Stimulated activated naive CD8-positive, alpha-beta T cell treated with anti-CD3 and anti-CD28 coated beads, Interleukin-15, Interleukin-2, amounts not matched to agents 100 ng/mL and 50 ng/mL, for 24 hours (primary cell): ENCODE results near the gene SNX14.
A peak's percentile ranks its signal among the peaks of the same experiment; 100 is the strongest.

Experiments used
- H3K27ac Mint-ChIP-seq: one replicate; pipeline ENCODE4 v1.8.0; 2021; ENCODE audit warnings: mild to moderate bottlenecking, mixed read lengths
- H3K27me3 Mint-ChIP-seq: one replicate; pipeline ENCODE4 v1.8.0; 2021; ENCODE audit warnings: mixed read lengths
- H3K36me3 Mint-ChIP-seq: one replicate; pipeline ENCODE4 v1.8.0; 2021; ENCODE audit warnings: low read depth, mixed read lengths
- H3K4me1 Mint-ChIP-seq: one replicate; pipeline ENCODE4 v1.8.0; 2021; ENCODE audit warnings: low read depth, mixed read lengths
- H3K4me3 Mint-ChIP-seq: one replicate; pipeline ENCODE4 v1.8.0; 2021; ENCODE audit warnings: mild to moderate bottlenecking, mixed read lengths
- H3K9me3 Mint-ChIP-seq: one replicate; pipeline ENCODE4 v1.8.0; 2021; ENCODE audit warnings: mixed read lengths

SNX14 gene

DNA sequence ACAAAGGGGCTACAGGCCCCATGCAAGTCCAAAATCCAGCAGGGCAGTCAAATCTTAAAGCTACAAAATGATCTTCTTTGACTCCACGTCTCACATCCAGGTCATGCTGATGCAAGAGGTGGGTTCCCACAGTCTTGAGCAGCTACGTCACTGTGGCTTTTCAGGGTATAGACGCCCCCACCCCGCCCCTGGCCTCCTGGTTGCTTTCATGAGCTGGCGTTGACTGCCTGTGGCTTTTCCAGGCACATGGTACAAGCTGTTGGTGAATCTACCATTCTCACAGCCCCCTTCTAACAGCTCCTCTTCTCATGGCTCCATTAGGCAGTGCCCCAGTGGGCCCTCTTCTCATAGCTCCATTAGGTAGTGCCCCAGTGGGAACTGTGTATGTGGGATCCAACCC, 96.8 kb downstream of the SNX14 start:
- H3K36me3 Mint-ChIP-seq = peaks cover 51% of the 10 kb centered on the region
- H3K27ac Mint-ChIP-seq = no peak overlapping the region
- peaks cover 17% of the 10 kb centered on the region for H3K9me3 Mint-ChIP-seq
- no peaks in the 10 kb centered on the region for H3K27me3 Mint-ChIP-seq
- peaks cover 31% of the 10 kb centered on the region for H3K4me1 Mint-ChIP-seq
- H3K4me3 Mint-ChIP-seq = no peak overlapping the region

DNA sequence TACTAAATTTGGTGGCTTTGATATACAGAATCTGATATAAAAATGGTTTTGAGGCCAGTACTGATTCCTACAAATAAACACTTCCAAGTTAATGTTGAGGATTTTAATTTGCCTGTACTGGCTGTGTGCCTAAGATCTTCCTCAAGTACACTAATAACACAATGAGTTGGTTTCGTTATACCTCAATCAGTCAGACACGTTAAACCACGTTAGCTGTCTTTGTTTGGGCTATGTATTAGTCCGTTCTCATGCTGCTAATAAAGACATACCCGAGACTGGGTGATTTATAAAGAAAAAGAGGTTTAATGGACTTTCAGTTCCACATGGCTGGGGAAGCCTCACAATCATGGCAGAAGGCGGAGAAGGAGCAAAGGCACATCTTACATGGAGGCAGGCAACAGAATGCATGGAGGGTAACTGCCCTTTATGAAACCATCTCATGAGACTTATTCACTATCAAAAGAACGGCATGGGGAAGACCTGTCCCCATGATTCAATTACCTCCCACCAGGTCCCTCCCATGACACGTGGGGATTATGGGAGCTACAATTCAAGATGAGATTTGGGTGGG, 97.6 kb downstream of the SNX14 start:
- Mint-ChIP-seq H3K27ac (peak overlapping the region; percentile 12), H3K9me3 (peaks cover 17% of the 10 kb centered on the region), H3K4me1 (peaks cover 31% of the 10 kb centered on the region), H3K36me3 (peaks cover 47% of the 10 kb centered on the region), H3K27me3 (no peaks in the 10 kb centered on the region), H3K4me3 (no peak overlapping the region)

DNA sequence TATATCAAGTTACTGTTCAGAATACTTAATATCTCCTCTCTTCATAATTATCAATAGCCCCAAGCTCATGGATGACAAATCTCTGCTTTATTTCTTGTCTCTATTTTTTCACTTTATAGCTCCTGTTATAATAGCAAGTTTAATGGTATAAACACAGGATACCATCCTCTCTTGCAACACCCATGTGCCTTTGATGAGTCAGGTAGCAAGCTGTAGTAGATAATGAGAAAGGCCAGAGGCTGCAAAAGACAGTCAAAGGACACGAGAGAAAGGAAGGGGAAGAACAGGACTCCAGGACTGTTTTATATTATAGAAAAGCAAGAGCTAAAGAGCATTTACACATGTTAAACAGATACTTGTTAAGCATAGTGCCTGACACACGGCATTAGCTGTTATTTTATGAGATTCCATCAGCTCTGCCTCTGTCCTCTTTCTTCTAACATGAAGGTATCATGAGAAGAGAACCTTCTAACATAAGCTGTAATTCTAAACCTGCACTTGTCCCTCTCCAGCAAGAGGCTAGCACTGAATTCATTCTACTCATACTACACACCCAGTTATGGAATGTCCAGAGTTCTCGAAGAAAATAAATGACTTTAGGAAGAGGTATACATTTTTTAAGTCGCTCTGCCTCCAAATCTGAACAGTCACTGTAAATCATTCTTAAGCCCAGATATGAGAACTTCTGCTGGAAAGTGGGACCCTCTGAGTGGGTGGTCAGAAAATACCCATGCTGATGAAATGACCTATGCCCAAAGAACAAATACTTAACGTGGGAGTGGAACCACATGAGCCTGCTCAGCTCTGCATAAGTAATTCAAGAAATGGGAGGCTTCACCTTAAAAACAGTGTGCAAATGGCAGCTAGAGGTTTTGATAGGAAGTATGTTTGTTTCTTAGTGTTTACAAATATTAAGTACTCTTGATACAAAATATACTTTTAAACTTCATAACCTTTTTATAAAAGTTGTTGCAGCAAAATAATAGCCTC, 98.8 kb downstream of the SNX14 start:
- H3K4me1 Mint-ChIP-seq = peaks cover 27% of the 10 kb centered on the region
- H3K27ac Mint-ChIP-seq = no peak overlapping the region
- H3K36me3 Mint-ChIP-seq = peaks cover 41% of the 10 kb centered on the region
- no peak overlapping the region for H3K4me3 Mint-ChIP-seq
- H3K27me3 Mint-ChIP-seq = no peaks in the 10 kb centered on the region
- H3K9me3 Mint-ChIP-seq = peaks cover 17% of the 10 kb centered on the region

DNA sequence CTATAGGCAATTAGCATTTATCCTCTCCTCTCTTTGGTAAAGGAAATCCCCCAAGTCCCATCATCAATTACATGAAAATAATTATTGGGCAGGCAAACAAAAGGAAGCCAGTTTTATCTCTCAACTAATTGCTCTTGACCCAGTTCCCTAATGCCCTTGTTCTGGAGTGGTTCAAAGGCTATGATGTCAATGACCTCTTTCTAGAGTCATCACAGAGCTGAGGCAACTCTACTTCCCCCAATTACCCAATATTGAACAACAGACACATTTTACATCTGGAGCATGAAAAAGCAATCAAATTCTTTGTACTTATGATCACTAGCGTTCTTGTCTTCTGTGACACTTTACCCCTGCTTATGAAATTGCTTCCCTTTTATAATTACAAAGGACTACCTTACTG, 100.3 kb downstream of the SNX14 start:
- no peaks in the 10 kb centered on the region for H3K27me3 Mint-ChIP-seq
- no peak overlapping the region for H3K4me3 Mint-ChIP-seq
- H3K36me3 Mint-ChIP-seq = peaks cover 41% of the 10 kb centered on the region
- H3K9me3 Mint-ChIP-seq = peaks cover 16% of the 10 kb centered on the region
- H3K4me1 Mint-ChIP-seq = peaks cover 21% of the 10 kb centered on the region
- H3K27ac Mint-ChIP-seq = no peak overlapping the region

DNA sequence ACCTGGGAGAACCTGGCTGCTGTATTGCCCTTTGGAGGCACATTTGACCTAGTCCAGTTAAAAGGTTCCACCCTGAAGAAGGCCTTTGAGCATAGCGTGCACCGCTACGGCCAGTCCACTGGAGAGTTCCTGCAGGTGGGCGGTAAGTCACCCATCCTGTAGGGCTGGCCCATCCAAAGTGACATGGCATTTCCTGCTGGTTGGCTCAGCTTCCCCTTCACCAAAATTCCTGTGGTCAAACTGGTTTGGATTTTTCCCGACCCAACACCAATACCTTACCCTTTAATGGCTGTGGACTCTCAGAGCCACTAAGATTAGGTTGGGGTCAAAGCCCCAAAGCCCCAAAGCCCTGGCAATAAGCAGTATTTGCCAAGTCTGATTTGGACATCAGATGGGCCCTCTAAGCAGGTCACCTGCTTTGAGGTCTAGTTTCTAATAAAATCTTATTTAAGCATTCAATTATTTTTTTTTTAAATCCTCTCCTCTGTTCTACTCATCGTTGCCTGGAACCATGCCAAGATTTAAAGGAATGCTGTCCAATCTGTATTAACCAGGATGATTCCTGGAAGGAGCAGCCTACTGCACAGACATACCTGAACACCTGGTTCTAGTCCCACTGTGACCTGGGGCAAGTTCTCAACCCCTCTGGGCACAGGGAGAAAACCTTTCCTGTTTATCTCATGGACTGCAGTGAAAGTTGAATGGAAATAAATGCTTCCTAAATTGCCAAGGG, 103.0 kb downstream of the SNX14 start:
- H3K4me1 Mint-ChIP-seq = peaks cover 9% of the 10 kb centered on the region
- no peak overlapping the region for H3K4me3 Mint-ChIP-seq
- H3K36me3 Mint-ChIP-seq = peaks cover 16% of the 10 kb centered on the region
- no peaks in the 10 kb centered on the region for H3K27me3 Mint-ChIP-seq
- no peaks in the 10 kb centered on the region for H3K9me3 Mint-ChIP-seq
- no peak overlapping the region for H3K27ac Mint-ChIP-seq

DNA sequence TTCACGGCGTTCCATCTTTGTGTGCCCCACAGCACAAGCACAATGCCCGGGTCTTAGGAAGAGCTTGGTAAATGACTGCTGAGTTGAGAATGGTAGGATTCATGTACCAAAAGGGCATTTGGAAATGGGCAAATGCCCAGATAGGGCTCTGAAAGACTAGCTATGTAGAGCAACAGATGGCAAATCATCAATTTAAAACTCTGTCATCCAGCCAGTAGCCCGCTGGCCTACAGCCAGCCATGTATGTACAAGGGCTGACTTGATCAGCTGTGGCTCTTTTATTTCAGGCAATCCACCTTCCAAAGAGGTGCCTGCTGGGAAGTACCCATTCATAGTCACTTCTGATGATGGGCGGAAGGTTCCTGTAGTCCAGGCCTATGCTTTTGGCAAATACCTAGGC, 108.7 kb downstream of the SNX14 start:
- Mint-ChIP-seq H3K4me1 (peaks cover 22% of the 10 kb centered on the region), H3K27me3 (no peaks in the 10 kb centered on the region), H3K27ac (no peak overlapping the region), H3K4me3 (no peak overlapping the region), H3K36me3 (no peaks in the 10 kb centered on the region), H3K9me3 (no peaks in the 10 kb centered on the region)

DNA sequence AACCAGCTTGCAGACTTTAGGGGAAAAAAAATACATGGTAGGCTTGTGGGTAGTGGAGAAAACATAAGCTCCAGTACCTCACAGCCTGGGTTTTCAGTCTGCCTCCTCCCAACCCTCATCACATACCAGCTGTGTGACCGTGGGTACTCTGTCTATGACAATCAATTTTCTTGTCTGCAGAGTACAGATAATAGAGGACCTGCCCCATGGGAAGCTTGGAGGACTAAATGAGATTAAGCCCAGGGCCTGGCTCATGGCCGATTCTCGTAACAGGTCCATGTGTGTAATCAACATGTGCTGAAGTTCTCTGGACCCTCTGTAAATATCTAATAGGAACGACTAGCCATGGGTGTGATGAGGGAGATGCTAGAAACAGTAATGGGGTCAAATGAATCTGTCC, 109.8 kb downstream of the SNX14 start:
- Mint-ChIP-seq H3K36me3 (peaks cover 4% of the 10 kb centered on the region), H3K27me3 (no peaks in the 10 kb centered on the region), H3K27ac (no peak overlapping the region), H3K4me1 (peaks cover 22% of the 10 kb centered on the region), H3K4me3 (no peak overlapping the region), H3K9me3 (no peaks in the 10 kb centered on the region)

DNA sequence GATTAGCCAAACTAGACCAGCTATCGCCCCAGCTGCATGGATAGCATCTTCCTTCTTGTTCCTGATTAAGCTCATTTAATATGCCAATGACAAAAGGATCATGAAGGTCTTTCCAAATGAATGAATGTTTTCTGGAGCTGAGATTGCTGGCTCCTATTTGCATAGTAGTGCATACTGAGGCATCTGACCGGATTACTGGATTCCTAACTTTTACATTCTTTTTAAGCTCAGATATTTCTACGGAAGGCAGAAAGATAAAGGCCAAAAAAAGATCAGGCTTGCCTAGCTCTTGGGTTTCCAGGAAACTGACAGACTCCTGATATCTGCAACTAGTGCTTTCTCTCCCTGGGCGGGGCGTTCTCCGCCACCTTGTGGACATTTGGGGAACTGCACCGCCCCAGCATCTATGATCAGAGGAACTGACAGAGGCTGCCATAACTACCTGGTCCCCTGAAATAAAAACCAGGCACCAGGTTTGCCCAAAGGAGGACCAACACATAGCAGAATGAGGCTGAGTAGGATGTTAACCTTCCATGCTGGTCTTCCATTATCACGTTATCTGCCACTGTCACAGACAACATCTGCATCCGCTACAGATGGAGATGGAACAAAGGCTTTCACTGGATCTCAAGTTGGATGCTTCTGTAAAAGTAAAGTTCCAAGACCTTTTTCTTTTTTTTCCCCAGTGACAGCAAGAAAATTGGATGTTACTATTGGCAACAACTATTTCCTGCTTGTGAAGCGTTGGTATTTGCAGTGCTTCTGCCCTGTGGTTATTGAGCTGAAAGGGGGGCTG, 110.6 kb downstream of the SNX14 start:
- no peaks in the 10 kb centered on the region for H3K9me3 Mint-ChIP-seq
- H3K27ac Mint-ChIP-seq = peak overlapping the region; percentile 63
- H3K27me3 Mint-ChIP-seq = no peaks in the 10 kb centered on the region
- H3K4me3 Mint-ChIP-seq = no peak overlapping the region
- H3K4me1 Mint-ChIP-seq = peaks cover 22% of the 10 kb centered on the region
- H3K36me3 Mint-ChIP-seq = peaks cover 4% of the 10 kb centered on the region

DNA sequence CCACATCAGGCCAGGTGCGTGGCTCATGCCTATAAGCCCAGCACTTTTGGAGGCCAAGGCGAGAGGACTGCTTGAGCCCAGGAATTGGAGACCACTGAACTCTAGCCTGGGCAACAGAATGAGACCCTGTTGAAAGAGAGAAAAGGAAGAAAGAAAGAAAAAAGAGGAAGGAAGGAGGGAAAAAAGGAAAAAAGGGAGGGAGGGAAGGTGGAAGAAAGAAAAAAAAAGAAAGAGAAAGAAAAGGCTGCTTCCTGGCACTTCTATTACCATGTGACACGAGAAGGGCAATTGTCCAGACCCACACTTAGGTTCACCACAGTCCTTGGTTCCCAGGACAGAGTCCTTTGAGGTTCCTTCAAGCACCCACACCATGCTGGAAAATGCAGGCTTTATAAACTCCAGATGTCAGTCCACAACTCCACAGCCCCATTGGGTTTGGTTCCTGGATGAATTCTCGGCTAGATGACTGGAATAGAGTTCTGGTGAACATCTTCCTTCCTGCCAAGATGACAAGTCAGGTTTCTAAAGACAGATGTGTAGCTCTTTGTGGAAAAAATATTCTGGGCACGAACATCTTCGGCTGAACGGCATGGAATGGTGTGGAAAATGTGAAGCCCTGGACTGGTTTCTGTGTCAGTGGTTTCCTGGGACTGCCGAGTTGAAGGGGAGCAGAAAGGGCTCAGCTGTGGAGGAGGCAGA, 111.3 kb downstream of the SNX14 start:
- Mint-ChIP-seq H3K27me3 (no peaks in the 10 kb centered on the region), H3K4me3 (no peak overlapping the region), H3K9me3 (no peaks in the 10 kb centered on the region), H3K36me3 (peaks cover 8% of the 10 kb centered on the region), H3K27ac (peak overlapping the region; percentile 74), H3K4me1 (peaks cover 26% of the 10 kb centered on the region)

DNA sequence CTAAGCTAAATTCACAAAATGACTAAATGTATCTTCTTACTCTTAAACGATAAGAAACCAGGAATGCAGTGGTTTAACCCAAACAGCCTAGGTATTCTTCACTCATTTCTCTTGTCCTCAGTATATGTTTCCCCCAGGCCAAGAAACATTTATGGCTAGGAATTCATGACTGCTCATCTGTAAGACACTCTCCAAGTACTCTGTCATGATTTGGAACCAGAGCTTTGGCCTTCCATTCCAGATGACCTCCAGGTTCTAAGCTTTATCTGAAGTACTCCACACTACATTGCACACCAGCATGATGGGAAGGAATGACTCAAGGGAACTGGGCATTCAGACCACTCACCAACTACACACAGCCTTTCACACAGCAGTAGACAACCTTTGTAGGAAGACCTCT, 114.5 kb downstream of the SNX14 start:
- Mint-ChIP-seq H3K27ac (no peak overlapping the region), H3K4me1 (peaks cover 26% of the 10 kb centered on the region), H3K36me3 (peaks cover 24% of the 10 kb centered on the region), H3K4me3 (no peak overlapping the region), H3K9me3 (no peaks in the 10 kb centered on the region), H3K27me3 (no peaks in the 10 kb centered on the region)

DNA sequence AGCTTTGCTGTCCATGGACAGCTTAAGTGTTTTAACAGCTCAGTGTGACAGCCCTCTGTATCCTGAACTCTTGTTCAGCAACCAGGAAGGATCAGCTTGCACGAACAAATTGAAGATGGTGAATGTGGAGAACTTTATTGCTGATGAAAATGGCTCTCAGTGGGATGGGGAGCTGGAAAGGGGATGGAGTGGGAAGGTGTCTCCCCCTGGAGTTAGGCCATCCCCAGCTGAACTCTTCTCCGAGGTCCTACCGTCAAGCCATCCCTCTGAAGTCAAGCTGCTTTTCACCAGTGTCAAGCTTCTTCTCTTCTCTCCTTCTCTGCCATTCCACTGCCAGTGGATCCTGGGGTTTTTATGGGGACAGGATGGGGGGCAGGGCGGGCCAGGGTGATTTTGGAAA, 117.1 kb downstream of the SNX14 start:
- Mint-ChIP-seq H3K4me3 (no peak overlapping the region), H3K27ac (no peak overlapping the region), H3K27me3 (no peaks in the 10 kb centered on the region), H3K9me3 (no peaks in the 10 kb centered on the region), H3K4me1 (peaks cover 19% of the 10 kb centered on the region), H3K36me3 (peaks cover 34% of the 10 kb centered on the region)

DNA sequence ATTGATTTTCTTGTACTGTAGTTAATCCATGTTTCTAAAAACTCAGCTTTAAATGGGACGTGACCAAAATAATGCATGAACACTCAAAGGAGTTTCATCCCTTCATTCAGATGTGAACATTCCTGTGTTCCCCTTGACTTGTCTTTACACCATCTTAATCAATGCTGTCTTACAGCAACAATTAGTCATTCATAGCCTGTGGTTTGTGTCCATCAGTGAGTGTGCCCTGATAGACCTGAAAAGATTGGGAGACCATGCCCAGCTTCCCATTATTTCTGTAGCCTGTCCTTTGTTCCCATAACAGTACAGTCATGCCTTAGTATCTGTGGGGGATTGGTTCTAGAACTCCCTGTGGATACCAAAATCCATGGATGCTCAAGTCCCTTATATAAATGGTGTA, 119.9 kb downstream of the SNX14 start:
- Mint-ChIP-seq H3K4me3 (no peak overlapping the region), H3K9me3 (no peaks in the 10 kb centered on the region), H3K27ac (no peak overlapping the region), H3K27me3 (no peaks in the 10 kb centered on the region), H3K4me1 (peaks cover 19% of the 10 kb centered on the region), H3K36me3 (peaks cover 30% of the 10 kb centered on the region)

DNA sequence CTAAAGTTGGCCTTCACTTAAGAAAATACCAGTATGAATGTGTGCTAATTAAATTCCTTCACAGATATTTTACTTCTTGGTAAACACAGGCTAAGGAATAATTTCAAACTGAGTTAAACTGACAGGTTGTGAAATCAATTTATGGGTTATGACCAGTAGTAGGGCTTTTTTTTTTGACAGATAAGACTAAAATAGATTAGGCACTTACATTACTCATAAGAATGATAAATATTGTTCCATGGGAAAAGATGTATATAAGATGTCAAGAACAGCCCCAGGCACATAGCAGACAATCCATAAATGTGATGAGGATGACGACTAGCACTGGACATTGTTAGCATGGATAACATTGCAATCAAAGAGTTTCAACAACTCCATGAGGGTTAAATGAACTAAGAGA, 120.9 kb downstream of the SNX14 start:
- peaks cover 30% of the 10 kb centered on the region for H3K36me3 Mint-ChIP-seq
- no peak overlapping the region for H3K27ac Mint-ChIP-seq
- no peak overlapping the region for H3K4me3 Mint-ChIP-seq
- no peaks in the 10 kb centered on the region for H3K27me3 Mint-ChIP-seq
- peaks cover 19% of the 10 kb centered on the region for H3K4me1 Mint-ChIP-seq
- H3K9me3 Mint-ChIP-seq = no peaks in the 10 kb centered on the region

DNA sequence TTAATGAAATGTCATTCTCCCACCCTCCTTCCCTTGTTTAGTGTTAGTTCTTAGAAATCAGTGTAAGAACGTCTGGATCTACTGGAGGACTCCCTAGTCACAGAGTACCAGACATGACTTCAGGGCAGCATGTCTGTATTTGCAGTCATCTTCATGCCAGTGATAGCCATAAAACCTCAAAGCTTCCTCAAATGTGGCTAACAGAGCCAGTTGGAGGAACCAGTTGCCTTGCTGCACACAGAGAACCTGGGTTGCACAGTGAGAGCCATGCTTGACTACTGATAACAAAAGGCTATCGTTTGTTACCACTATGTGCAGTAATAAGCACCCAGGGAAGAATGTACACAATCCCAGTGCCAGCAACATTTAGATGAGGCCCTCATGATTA, 123.6 kb downstream of the SNX14 start:
- H3K27ac Mint-ChIP-seq = no peak overlapping the region
- peaks cover 11% of the 10 kb centered on the region for H3K36me3 Mint-ChIP-seq
- H3K4me3 Mint-ChIP-seq = no peak overlapping the region
- no peaks in the 10 kb centered on the region for H3K27me3 Mint-ChIP-seq
- no peaks in the 10 kb centered on the region for H3K9me3 Mint-ChIP-seq
- H3K4me1 Mint-ChIP-seq = peaks cover 36% of the 10 kb centered on the region
